ENCODE data around the gene DLG2. TPM values are rescaled to one million over a fixed set of nuclear protein-coding genes. Genes with fewer than 3 reads are reported as not detected.
A peak's percentile ranks its signal among the peaks of the same experiment; 100 is the strongest.

Gene DLG2
- total RNA-seq, 1 donor from 2014 or later, result 1.8 TPM

- H4K20me1 ChIP-seq (ENCODE audit: insufficient read depth, low read length), result no peaks in the 10 kb centered on the region
- no peak overlapping the region for H3K4me3 ChIP-seq (ENCODE audit: insufficient read depth, low read depth, low read length)
- H3K36me3 Mint-ChIP-seq (ENCODE audit: low read depth, unreplicated experiment), result no peaks in the 10 kb centered on the region
- no peak for FAIRE-seq
- no peaks in the 10 kb centered on the region for H3K79me2 ChIP-seq (ENCODE audit: insufficient read depth, low read length)
- H3K4me3 Mint-ChIP-seq (ENCODE audit: unreplicated experiment), result no peak overlapping the region
- no peak overlapping the region for H3K27ac Mint-ChIP-seq (ENCODE audit: unreplicated experiment)
- no peaks in the 10 kb centered on the region for H3K4me1 ChIP-seq (ENCODE audit: insufficient read depth, low read length)
- H3K9me3 Mint-ChIP-seq (ENCODE audit: unreplicated experiment), result no peaks in the 10 kb centered on the region
- no peaks in the 10 kb centered on the region for H3K36me3 ChIP-seq (ENCODE audit: insufficient read depth, low read length)
- peak; percentile 39 for DNase-seq (ENCODE audit: low read depth)
- H3K4me2 ChIP-seq (ENCODE audit: low read length), result peak overlapping the region; percentile 6
- no peak overlapping the region for H3K9ac ChIP-seq (ENCODE audit: low read length)
- H3K27ac ChIP-seq (ENCODE audit: low read depth, low read length), result no peak overlapping the region
- H3K9me3 ChIP-seq (ENCODE audit: insufficient read depth, low read depth, low read length), result no peaks in the 10 kb centered on the region
- no peaks in the 10 kb centered on the region for H3K27me3 ChIP-seq (ENCODE audit: insufficient read depth, low read length)
- no peak for TF ChIP-seq EZH2 (IDR thresholded peaks at IDR 0.05; ENCODE audit: insufficient read depth, low read length)
- TF ChIP-seq, protein P1, sequence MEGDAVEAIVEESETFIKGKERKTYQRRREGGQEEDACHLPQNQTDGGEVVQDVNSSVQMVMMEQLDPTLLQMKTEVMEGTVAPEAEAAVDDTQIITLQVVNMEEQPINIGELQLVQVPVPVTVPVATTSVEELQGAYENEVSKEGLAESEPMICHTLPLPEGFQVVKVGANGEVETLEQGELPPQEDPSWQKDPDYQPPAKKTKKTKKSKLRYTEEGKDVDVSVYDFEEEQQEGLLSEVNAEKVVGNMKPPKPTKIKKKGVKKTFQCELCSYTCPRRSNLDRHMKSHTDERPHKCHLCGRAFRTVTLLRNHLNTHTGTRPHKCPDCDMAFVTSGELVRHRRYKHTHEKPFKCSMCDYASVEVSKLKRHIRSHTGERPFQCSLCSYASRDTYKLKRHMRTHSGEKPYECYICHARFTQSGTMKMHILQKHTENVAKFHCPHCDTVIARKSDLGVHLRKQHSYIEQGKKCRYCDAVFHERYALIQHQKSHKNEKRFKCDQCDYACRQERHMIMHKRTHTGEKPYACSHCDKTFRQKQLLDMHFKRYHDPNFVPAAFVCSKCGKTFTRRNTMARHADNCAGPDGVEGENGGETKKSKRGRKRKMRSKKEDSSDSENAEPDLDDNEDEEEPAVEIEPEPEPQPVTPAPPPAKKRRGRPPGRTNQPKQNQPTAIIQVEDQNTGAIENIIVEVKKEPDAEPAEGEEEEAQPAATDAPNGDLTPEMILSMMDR (IDR thresholded peaks at IDR 0.05; ENCODE audit: insufficient read depth, low read depth, low read length), result no peak
- peaks cover 3% of the 10 kb centered on the region for H3K4me1 Mint-ChIP-seq (ENCODE audit: low read depth, unreplicated experiment)
- H3K27me3 Mint-ChIP-seq (ENCODE audit: low read depth, unreplicated experiment), result no peaks in the 10 kb centered on the region
- H2AFZ ChIP-seq (ENCODE audit: low read depth, low read length), result no peak overlapping the region
Observed at GRCh38 chr11:84420271-84420670, 1206.9 kb downstream of the DLG2 start.

- no peaks in the 10 kb centered on the region for H3K36me3 Mint-ChIP-seq (ENCODE audit: low read depth, unreplicated experiment)
- Histone ChIP-seq H3K27me3 (ENCODE audit: insufficient read depth, low read length) (no peaks in the 10 kb centered on the region), H3K27ac (ENCODE audit: low read depth, low read length) (no peak overlapping the region), H3K9ac (ENCODE audit: low read length) (no peak overlapping the region), H3K4me1 (ENCODE audit: insufficient read depth, low read length) (no peaks in the 10 kb centered on the region), H3K36me3 (ENCODE audit: insufficient read depth, low read length) (no peaks in the 10 kb centered on the region), H3K4me2 (ENCODE audit: low read length) (peak overlapping the region; percentile 6), H2AFZ (ENCODE audit: low read depth, low read length) (no peak overlapping the region), H3K4me3 (ENCODE audit: insufficient read depth, low read depth, low read length) (no peak overlapping the region), H3K9me3 (ENCODE audit: insufficient read depth, low read depth, low read length) (no peaks in the 10 kb centered on the region), H3K79me2 (ENCODE audit: insufficient read depth, low read length) (no peaks in the 10 kb centered on the region), H4K20me1 (ENCODE audit: insufficient read depth, low read length) (no peaks in the 10 kb centered on the region)
- FAIRE-seq (no peak), DNase-seq (ENCODE audit: low read depth) (no peak)
- H3K4me3 Mint-ChIP-seq (ENCODE audit: unreplicated experiment), result no peak overlapping the region
- H3K27ac Mint-ChIP-seq (ENCODE audit: unreplicated experiment), result no peak overlapping the region
- no peaks in the 10 kb centered on the region for H3K27me3 Mint-ChIP-seq (ENCODE audit: low read depth, unreplicated experiment)
- H3K4me1 Mint-ChIP-seq (ENCODE audit: low read depth, unreplicated experiment), result peaks cover 3% of the 10 kb centered on the region
- TF ChIP-seq, protein P1 (IDR thresholded peaks at IDR 0.05; ENCODE audit: insufficient read depth, low read depth, low read length), result no peak
- TF ChIP-seq EZH2 (IDR thresholded peaks at IDR 0.05; ENCODE audit: insufficient read depth, low read length), result no peak
- no peaks in the 10 kb centered on the region for H3K9me3 Mint-ChIP-seq (ENCODE audit: unreplicated experiment)
Observed at GRCh38 chr11:84419616-84420015, 1207.5 kb downstream of the DLG2 start.

- H3K79me2 ChIP-seq (ENCODE audit: insufficient read depth, low read length), result no peaks in the 10 kb centered on the region
- no peaks in the 10 kb centered on the region for H3K36me3 ChIP-seq (ENCODE audit: insufficient read depth, low read length)
- no peak overlapping the region for H3K9ac ChIP-seq (ENCODE audit: low read length)
- no peaks in the 10 kb centered on the region for H3K9me3 ChIP-seq (ENCODE audit: insufficient read depth, low read depth, low read length)
- H3K4me2 ChIP-seq (ENCODE audit: low read length), result no peak overlapping the region
- Mint-ChIP-seq H3K36me3 (ENCODE audit: low read depth, unreplicated experiment) (no peaks in the 10 kb centered on the region), H3K4me3 (ENCODE audit: unreplicated experiment) (no peak overlapping the region), H3K4me1 (ENCODE audit: low read depth, unreplicated experiment) (peaks cover 2% of the 10 kb centered on the region), H3K27ac (ENCODE audit: unreplicated experiment) (no peak overlapping the region), H3K9me3 (ENCODE audit: unreplicated experiment) (no peaks in the 10 kb centered on the region), H3K27me3 (ENCODE audit: low read depth, unreplicated experiment) (no peaks in the 10 kb centered on the region)
- DNase-seq (ENCODE audit: low read depth) (no peak), FAIRE-seq (no peak)
- H3K27me3 ChIP-seq (ENCODE audit: insufficient read depth, low read length), result no peaks in the 10 kb centered on the region
- TF ChIP-seq EZH2 (IDR thresholded peaks at IDR 0.05; ENCODE audit: insufficient read depth, low read length), result no peak
- TF ChIP-seq, protein P1 (IDR thresholded peaks at IDR 0.05; ENCODE audit: insufficient read depth, low read depth, low read length), result no peak
- H3K4me3 ChIP-seq (ENCODE audit: insufficient read depth, low read depth, low read length), result no peak overlapping the region
- H3K27ac ChIP-seq (ENCODE audit: low read depth, low read length), result no peak overlapping the region
- H2AFZ ChIP-seq (ENCODE audit: low read depth, low read length), result no peak overlapping the region
- H3K4me1 ChIP-seq (ENCODE audit: insufficient read depth, low read length), result no peaks in the 10 kb centered on the region
- H4K20me1 ChIP-seq (ENCODE audit: insufficient read depth, low read length), result no peaks in the 10 kb centered on the region
Observed at GRCh38 chr11:84414920-84415319, 1212.2 kb downstream of the DLG2 start.
